HG03571 (cell line): Measurements from ENCODE around the gene NKX1-2.

ENCODE experiments used
- ATAC-seq: cut with Tn5 transposase; IDR thresholded peaks from one replicate; pipeline ENCODE4 v1.9.1; 2021; ENCODE audit not compliant: unreplicated experiment

NKX1-2 gene

DNA sequence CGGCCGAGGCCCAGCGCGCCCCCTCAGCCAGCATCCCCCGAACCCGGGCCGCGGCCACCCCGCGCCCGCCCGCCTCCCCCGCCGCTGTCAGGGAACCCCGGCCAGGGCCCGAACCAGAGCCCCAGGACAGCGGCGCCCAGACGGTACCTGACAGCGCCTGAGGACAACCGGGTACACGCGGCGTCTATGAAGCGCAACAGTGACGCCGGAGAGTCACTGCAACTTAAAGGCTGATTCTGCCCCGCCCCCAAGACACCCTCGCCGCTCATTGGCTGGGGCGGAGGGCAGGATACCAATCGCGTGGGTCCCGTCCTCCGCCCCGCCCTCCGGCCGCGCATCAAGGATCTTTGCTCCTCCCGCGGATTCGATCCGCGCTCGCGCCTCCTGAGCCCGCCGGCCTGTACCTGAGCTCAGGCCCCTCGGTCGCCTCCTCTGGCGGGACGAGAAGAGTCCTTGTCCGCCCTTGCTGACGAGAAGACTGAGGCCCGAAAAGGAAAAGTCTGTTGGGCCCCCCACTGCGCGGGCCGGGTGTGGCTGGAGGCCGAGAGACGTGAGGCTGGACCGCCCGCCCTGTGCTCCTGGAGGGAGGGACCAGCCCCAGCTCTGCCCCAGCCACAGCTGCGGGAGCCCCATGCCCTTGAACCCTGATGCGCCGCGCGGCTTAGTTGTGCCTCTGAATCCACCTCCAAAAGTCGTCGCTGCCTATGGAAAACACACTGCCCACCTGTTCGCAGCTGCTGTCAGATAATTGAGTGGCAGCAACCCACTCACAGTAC lies 30.9 kb downstream of the NKX1-2 start, which contains the start of gene OAT:
OAT (minus strand) TSS at position 198 of the 776 bp plus-strand sequence. CDS start 6,752 bp downstream, outside the sequence.
- ATAC-seq, result peak; percentile 97

GRCh38 chr10:124417895-124418725 lies 31.7 kb downstream of the NKX1-2 start:
- ATAC-seq, result peak; percentile 22

- ATAC-seq, result no peak
Measured at GRCh38 chr10:124416733-124417132, 33.1 kb downstream of the NKX1-2 start.

DNA sequence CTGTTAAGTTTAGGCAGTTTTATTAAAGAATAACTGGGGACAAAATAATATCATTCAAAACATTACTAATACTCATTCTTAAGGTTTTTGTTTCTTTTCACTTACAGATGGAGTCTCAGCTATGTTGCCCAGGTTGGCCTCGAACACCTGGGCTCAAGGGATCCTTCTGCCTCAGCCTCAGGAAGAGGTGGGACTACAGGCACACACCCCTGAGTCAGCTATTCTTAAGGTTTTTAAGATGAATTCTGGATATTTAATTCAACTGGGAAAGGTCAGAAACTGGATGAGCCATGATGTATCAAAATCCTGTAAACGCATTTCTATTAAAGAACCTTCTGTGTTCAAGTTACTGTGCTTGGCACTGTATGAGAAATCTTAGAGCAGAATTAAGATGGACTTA lies 34.6 kb downstream of the NKX1-2 start:
- no peak for ATAC-seq

DNA sequence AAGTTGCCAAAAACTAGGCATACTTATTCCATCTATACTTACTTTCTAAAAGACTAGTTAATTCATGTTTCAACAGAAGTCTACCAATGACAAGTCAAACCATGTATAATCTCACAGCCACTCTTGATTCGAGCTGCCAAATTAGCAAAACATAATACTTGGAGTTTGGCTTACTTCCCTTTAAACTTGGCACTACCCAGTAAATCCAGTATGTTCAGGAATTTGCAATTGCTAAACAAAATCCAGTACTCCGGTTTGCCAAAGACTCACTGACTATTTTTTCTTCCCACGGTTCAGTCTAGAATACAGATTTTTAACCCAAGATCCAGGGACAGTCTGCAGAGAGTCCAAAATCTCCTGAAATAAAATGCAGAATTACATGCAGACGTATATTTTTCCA lies 35.8 kb downstream of the NKX1-2 start:
- ATAC-seq, result no peak

GRCh38 chr10:124409696-124410095 lies 40.1 kb downstream of the NKX1-2 start:
- ATAC-seq, result no peak

DNA sequence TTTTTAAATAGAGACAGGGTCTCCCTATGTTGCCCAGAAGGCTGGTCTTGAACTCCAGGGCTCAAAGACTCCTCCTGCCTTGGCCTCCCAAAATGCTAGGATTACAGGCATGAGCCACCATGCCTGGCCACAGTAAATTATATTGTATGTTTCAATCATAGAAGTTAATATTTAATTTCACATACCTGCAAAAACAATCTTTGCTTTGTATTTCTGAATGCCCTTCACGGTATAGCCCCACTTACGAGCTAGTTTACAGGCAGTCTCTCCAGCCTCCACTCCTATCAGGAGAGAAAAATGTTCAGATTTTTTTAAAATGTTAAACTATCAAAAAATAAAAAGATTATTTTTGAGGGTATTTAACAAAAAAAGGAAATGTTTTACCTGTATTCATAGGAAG lies 41.5 kb downstream of the NKX1-2 start:
- no peak for ATAC-seq

DNA sequence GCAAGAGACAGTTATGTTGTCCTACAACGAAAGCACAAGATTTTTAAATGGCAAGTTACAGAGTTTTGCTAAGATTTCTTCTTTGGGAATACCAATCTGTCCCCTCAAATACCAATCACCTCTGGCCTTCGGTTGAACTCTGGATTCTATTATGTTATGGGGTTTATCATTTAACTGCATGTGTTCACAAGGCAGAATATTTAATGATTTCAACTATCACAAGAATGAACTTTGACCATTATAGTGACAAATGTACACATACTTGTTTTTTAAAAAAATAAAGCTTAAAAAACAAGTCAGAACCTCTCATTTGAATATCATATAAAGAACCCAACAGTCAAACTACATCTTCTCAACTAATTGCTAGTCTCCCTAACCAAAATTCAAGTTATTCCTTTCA lies 42.4 kb downstream of the NKX1-2 start:
- ATAC-seq, result no peak

DNA sequence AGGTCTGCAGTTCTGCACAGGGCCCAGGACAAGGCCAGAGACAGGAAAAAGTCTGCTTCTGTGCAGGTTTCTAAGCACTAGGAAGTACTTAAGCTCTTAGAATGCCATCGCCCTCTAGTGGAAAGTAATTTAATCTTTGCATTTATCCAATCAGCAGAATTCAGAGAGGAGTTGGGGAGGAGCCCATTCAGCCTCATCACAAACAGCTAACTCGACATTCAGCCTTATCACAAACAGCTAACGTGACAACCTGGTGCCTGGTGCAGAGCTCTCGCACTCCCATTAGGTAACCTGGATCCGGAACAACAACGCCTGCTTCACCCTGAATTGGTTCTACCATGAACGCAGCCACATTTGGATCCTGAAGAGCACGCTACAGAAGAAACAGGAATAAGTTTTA lies 46.3 kb downstream of the NKX1-2 start:
- peak; percentile 75 for ATAC-seq

DNA sequence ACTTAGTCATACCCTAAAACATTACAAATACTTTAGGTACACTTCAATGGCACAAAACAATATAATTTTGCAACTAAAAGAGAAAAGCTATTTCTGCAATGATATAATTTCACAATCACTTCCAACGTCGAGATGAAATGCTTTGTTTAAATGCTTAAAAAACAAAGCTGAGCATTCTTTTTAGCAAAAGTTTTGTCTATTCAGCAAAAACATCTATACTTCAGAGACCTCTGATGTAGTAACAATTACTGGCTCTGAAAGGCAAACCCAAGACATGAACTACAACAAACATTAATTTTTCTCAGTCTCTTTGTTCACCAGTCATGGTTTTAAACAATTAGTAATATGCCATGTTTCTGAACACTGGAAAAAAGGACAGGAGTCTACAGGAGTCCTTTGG lies 47.6 kb downstream of the NKX1-2 start:
- no peak for ATAC-seq

GRCh38 chr10:124401633-124402032 lies 48.2 kb downstream of the NKX1-2 start:
- no peak for ATAC-seq
